ENCODE data around the gene PEX5L. TPM values are rescaled to one million over a fixed set of nuclear protein-coding genes. Genes with fewer than 3 reads are reported as not detected.

Gene PEX5L
- total RNA-seq, 2 donors from 2014 or later: 4.2 to 13.2 TPM

DNA sequence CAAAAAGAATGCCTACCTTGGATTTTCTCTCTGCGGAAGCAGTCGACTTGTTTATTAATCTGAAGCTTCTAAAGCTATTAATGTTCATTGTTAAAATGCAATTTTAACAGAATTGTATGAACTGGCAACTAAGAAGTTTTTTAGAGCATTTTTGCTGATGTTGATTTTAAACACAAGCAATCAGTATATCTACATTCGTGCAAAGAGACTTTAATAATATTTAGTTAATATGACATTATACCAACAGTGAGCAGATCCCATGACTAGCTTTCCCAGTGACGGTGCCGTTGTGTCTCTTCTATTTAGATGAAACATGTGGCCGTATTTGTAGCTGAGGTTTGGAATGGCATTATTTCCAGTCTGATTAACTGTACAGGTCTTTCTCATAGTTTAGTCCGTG, 88.0 kb downstream of the PEX5L start:
- Histone ChIP-seq H3K9me3 (no peaks in the 10 kb centered on the region), H3K4me1 (no peaks in the 10 kb centered on the region), H3K27me3 (no peaks in the 10 kb centered on the region), H3K27ac (no peak overlapping the region), H3K36me3 (replicated peaks in 1 of 2; ENCODE audit: insufficient read depth in 1 of 2, low read depth in 2 of 2) (no peaks in the 10 kb centered on the region), H3K4me3 (no peak overlapping the region)
- TF ChIP-seq, protein P1, sequence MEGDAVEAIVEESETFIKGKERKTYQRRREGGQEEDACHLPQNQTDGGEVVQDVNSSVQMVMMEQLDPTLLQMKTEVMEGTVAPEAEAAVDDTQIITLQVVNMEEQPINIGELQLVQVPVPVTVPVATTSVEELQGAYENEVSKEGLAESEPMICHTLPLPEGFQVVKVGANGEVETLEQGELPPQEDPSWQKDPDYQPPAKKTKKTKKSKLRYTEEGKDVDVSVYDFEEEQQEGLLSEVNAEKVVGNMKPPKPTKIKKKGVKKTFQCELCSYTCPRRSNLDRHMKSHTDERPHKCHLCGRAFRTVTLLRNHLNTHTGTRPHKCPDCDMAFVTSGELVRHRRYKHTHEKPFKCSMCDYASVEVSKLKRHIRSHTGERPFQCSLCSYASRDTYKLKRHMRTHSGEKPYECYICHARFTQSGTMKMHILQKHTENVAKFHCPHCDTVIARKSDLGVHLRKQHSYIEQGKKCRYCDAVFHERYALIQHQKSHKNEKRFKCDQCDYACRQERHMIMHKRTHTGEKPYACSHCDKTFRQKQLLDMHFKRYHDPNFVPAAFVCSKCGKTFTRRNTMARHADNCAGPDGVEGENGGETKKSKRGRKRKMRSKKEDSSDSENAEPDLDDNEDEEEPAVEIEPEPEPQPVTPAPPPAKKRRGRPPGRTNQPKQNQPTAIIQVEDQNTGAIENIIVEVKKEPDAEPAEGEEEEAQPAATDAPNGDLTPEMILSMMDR (IDR thresholded peaks at IDR 0.05): no peak
- TF ChIP-seq POLR2A (IDR thresholded peaks at IDR 0.05): no peak
- ATAC-seq (no peak), DNase-seq (no peak)
- intact Hi-C loops (cut with DNase I): loop anchor here (10.0 kb wide), 1 partner anchor 646 kb away; no protein-coding TSS in a partner anchor
- 71 to 77% methylated on average over 7 of the region's 7 CpGs for WGBS, 2 donors

GRCh38 chr3:179945569-179945968, 91.2 kb downstream of the PEX5L start:
- WGBS, 2 donors: 67 to 70% methylated on average over 7 of the region's 7 CpGs
- Histone ChIP-seq H3K27me3 (no peaks in the 10 kb centered on the region), H3K4me3 (no peak overlapping the region), H3K27ac (no peak overlapping the region), H3K36me3 (replicated peaks in 1 of 2; ENCODE audit: insufficient read depth in 1 of 2, low read depth in 2 of 2) (no peaks in the 10 kb centered on the region), H3K4me1 (no peaks in the 10 kb centered on the region), H3K9me3 (no peaks in the 10 kb centered on the region)
- intact Hi-C loops (cut with DNase I): loop anchor here (10.0 kb wide), 1 partner anchor 649 kb away; no protein-coding TSS in a partner anchor
- DNase-seq (no peak), ATAC-seq (no peak)
- TF ChIP-seq, protein P1 (IDR thresholded peaks at IDR 0.05): no peak
- no peak for TF ChIP-seq POLR2A (IDR thresholded peaks at IDR 0.05)

GRCh38 chr3:179943117-179943880, 93.4 kb downstream of the PEX5L start:
- no peak for ATAC-seq
- H3K4me3 ChIP-seq: no peak overlapping the region
- no peaks in the 10 kb centered on the region for H3K36me3 ChIP-seq (replicated peaks in 1 of 2; ENCODE audit: insufficient read depth in 1 of 2, low read depth in 2 of 2)
- TF ChIP-seq, protein P1 (IDR thresholded peaks at IDR 0.05): no peak
- no peak for TF ChIP-seq POLR2A (IDR thresholded peaks at IDR 0.05)
- H3K27me3 ChIP-seq: no peaks in the 10 kb centered on the region
- no peaks in the 10 kb centered on the region for H3K9me3 ChIP-seq
- intact Hi-C loops (cut with DNase I): loop anchor here (10.0 kb wide), 1 partner anchor 652 kb away; no protein-coding TSS in a partner anchor
- H3K4me1 ChIP-seq: no peaks in the 10 kb centered on the region
- no peak overlapping the region for H3K27ac ChIP-seq
- DNase-seq: no peak
- WGBS, 2 donors: 67 to 76% methylated on average over 6 of the region's 6 CpGs

DNA sequence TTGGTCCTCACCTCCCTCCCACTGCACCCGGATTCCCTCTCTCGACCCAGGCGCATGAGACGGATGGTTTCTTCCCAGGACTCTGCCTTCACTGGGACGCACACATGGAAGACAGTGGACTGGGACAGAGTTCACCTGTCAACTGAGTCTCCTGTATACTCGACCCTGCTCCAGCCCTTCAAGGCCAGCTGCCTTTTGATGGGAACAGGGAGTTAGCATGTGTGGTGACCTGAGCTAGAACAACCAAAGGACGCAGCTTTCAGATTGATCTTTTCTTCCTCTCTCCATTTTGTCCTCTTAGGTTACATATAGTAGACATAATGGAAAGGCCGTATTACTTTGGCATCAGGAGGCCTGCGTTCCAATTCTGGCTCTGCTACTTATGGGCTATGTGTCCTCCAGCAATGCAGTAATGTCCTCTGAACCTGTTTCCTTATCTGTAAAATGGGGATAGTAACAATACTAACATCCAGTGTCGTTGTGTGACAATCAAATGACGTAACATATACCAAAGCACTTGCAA, 94.1 kb downstream of the PEX5L start:
- Histone ChIP-seq H3K9me3 (no peaks in the 10 kb centered on the region), H3K4me1 (no peaks in the 10 kb centered on the region), H3K27me3 (no peaks in the 10 kb centered on the region), H3K27ac (no peak overlapping the region), H3K36me3 (replicated peaks in 1 of 2; ENCODE audit: insufficient read depth in 1 of 2, low read depth in 2 of 2) (no peaks in the 10 kb centered on the region), H3K4me3 (no peak overlapping the region)
- no peak for TF ChIP-seq POLR2A (IDR thresholded peaks at IDR 0.05)
- TF ChIP-seq, protein P1 (IDR thresholded peaks at IDR 0.05): no peak
- ATAC-seq (no peak), DNase-seq (no peak)
- intact Hi-C loops (cut with DNase I): loop anchor here (10.0 kb wide), 1 partner anchor 652 kb away; no protein-coding TSS in a partner anchor
- WGBS, 2 donors: 48 to 71% methylated on average over 11 of the region's 11 CpGs
